GM18520 (cell line): ENCODE measurements around the gene EXOC2.

Source experiments
- ATAC-seq: cut with Tn5 transposase; IDR thresholded peaks from one replicate; pipeline ENCODE4 v1.9.1; 2021; ENCODE audit not compliant: unreplicated experiment

Gene EXOC2

GRCh38 chr6:503610-504362, 189.2 kb downstream of the EXOC2 start:
- ATAC-seq, result no peak

GRCh38 chr6:502761-503160, 190.2 kb downstream of the EXOC2 start:
- no peak for ATAC-seq

GRCh38 chr6:501891-502601, 190.9 kb downstream of the EXOC2 start:
- no peak for ATAC-seq

- ATAC-seq, result peak; percentile 38
These were observed 193.3 kb downstream of the EXOC2 start for GRCh38 chr6:499617-500016.

GRCh38 chr6:498795-499231, 194.1 kb downstream of the EXOC2 start:
- peak; percentile 49 for ATAC-seq

GRCh38 chr6:497258-497657, 195.7 kb downstream of the EXOC2 start:
- ATAC-seq, result no peak

- ATAC-seq, result no peak
These were observed 196.3 kb downstream of the EXOC2 start for GRCh38 chr6:496649-497048.

- ATAC-seq, result no peak
These were observed 198.5 kb downstream of the EXOC2 start for GRCh38 chr6:494394-494793.

GRCh38 chr6:493840-494239, 199.1 kb downstream of the EXOC2 start:
- no peak for ATAC-seq

GRCh38 chr6:492816-493414, 200.0 kb downstream of the EXOC2 start:
- ATAC-seq, result no peak

GRCh38 chr6:492178-492577, 200.8 kb downstream of the EXOC2 start:
- no peak for ATAC-seq

GRCh38 chr6:491233-491632, 201.7 kb downstream of the EXOC2 start:
- no peak for ATAC-seq

- ATAC-seq, result peak; percentile 39
These were observed 202.5 kb downstream of the EXOC2 start for GRCh38 chr6:490251-491037.

- no peak for ATAC-seq
These were observed 203.2 kb downstream of the EXOC2 start for GRCh38 chr6:489762-490161.

GRCh38 chr6:489001-489400, 203.9 kb downstream of the EXOC2 start:
- no peak for ATAC-seq

- ATAC-seq, result no peak
These were observed 205.0 kb downstream of the EXOC2 start for GRCh38 chr6:487956-488355.

GRCh38 chr6:485655-486170, 207.2 kb downstream of the EXOC2 start:
- no peak for ATAC-seq

- ATAC-seq, result no peak
These were observed 208.2 kb downstream of the EXOC2 start for GRCh38 chr6:484746-485145.

- ATAC-seq, result no peak
These were observed 208.7 kb downstream of the EXOC2 start for GRCh38 chr6:484086-484745.

- no peak for ATAC-seq
These were observed 217.6 kb downstream of the EXOC2 start for GRCh38 chr6:475314-475713.
